NCI-H2196 treated with DMSO at 0.1 percent for 48 hours (cell line): ENCODE data around the gene CDYL2.

Experiments
- DNase-seq: peaks from one replicate; lab custom pipeline; 2025; ENCODE audit not compliant: unreplicated experiment; lab: John Stamatoyannopoulos, UW

Gene CDYL2

GRCh38 chr16:80631581-80631980 lies 172.8 kb downstream of the CDYL2 start:
- DNase-seq: no peak

DNA sequence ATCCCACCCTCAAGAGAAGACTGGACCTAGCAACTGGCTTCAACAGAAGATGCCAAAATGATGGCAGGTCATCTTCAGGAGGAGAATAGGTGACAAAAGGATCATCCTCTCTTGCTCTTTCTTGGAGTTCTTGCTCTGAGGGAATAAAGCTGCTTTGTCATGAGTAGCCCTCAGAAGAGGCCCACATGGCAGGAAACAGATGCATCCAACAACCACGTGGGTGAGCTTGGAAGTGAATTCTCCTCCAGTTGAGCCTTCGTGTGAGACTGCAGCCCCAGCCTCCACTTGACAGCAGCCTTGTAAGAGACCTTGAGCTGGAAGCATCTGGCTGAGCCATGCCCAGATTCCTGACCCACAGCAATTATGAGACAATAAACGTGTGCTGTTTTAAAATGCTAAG lies 176.1 kb downstream of the CDYL2 start:
- DNase-seq: no peak

DNA sequence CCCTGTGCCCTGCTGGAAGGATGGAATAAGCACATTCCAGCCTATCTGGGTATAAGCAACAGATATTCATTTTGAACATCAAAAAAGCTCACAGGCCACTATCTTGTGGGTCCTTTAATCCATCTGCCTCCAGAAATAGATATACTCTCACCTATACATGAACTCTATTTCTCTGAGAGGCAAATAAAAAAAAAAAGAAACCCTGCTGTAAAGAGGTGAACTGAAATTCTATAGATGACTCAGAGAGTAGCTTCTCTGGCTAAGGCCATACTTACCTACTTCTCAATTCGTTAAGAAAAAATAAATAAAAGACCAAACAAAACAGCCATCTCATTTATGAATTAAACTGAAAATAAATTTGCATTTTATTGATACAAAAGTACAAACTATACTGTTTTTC lies 177.3 kb downstream of the CDYL2 start:
- no peak for DNase-seq

DNA sequence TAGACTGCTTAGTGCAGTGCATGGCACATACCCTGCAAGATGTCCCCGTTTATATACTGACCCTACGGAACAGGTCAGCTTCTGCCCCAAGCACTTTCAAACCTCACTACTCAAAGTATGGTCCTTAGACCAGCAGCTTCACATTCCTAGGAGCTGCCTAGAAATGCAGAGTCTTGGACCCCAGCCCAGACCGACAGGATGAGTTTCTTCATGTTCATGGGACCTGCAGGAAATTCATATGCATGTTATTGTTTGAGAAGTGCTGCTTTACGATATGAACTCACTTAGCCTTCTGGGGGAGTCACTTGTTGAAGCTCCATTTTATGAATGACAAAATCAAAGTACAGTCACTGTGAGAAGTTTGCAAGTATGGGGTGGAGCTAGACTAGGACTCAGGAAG lies 181.0 kb downstream of the CDYL2 start:
- no peak for DNase-seq

DNA sequence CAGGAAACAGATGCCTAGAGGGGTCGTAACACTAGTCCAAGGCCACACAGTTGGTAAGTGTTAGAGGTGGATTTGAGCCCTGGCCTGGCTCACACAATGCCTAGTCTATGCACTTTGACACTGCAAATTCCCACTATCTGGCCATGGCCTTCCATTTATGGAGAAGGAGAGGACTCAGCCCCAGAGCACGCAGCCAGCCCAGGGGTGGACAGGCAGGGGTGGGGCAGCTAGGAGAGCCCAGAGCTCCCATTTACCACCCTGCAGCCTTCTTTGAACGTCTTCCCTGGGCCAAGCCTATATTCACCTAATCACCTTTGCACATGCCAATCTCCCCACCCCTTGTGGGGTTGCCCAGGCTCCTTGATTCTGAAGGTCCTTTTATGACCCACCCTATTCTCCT lies 182.4 kb downstream of the CDYL2 start:
- no peak for DNase-seq

GRCh38 chr16:80620736-80621605 lies 183.4 kb downstream of the CDYL2 start:
- DNase-seq: no peak

- no peak for DNase-seq
Measured at GRCh38 chr16:80619824-80620223, 184.6 kb downstream of the CDYL2 start.

GRCh38 chr16:80618862-80619648 lies 185.3 kb downstream of the CDYL2 start:
- no peak for DNase-seq

GRCh38 chr16:80616362-80616761 lies 188.0 kb downstream of the CDYL2 start:
- DNase-seq: no peak

DNA sequence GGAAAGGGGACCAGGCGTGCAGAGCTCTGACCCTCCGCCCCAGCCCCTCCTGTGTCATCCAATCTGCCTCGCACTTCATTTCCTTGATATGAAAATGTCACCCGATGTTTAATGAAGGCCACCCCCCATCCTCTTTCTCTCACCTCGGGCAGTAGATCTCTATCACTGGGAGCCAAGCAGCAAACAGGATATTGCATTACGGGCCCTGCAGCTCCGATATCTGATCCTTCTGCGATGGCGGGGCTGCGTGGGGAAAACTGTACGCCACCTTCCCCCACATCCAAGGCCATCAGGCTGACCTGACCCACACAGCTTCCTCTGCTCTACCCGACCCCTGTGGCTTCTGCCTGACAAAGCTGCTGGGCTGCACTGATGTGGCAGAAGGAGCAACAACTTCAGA lies 188.7 kb downstream of the CDYL2 start:
- no peak for DNase-seq

DNA sequence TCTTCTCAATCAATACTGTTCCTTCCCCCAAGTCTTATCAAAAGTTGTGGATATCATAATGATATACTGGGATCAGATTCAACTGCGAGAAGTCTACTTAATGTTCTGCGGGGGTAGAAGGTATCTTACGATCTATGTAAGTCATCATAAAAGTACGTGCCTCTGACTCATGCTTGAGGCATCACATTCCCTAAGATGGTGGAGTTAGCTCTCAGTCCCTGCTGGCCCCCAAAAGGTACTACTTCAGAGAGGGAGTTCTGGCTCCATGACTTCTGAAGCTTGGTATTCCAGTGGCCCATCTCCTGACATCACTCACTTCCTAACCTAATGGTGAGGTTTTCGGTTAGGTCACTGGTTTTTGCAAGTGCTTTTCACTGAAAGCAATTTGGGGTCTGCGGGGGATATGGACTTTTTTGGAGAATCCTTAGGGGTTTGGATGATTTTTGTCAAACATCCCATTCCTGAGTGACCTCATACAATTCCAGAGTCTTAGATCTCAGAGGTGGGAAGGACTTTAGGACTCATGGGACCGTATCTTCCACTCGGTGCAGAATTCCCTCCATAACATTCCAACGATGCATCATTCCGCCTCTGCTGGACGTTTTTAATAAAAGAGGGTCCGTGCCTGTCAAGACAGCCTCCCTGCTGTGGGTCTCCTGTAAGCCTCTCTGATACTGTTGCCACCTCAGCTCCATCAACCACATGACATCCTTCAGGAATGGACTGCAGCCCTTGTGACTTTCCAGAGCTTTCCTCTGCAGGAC lies 189.3 kb downstream of the CDYL2 start:
- DNase-seq: no peak

DNA sequence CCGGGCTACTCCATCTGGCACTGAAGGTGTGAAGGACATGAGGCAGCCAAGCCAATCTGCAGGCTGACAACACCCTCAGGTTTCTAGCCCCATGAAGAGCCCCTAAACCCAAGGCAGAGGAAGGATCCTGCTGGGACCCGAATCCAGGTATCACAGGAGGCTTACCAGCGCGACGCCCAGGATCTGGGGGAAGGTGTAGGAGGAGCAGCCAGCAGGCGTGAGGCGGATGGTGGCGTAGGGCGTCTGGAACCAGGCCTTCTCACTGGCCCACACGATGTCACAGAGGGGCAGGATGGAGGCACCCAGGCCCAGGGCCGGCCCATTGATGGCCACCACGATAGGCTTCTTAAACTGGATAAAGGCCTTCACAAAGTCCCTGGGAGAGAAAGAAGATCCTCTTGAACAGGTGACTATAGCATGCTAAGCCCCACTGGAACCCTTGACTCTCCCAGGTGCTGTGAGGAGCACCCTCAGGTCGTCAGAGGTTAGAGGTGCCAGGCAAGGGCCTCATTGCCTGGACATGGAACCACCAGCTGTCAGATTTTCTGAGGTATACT lies 191.9 kb downstream of the CDYL2 start:
- no peak for DNase-seq

- DNase-seq: no peak
Measured at GRCh38 chr16:80611930-80612327, 192.5 kb downstream of the CDYL2 start.

DNA sequence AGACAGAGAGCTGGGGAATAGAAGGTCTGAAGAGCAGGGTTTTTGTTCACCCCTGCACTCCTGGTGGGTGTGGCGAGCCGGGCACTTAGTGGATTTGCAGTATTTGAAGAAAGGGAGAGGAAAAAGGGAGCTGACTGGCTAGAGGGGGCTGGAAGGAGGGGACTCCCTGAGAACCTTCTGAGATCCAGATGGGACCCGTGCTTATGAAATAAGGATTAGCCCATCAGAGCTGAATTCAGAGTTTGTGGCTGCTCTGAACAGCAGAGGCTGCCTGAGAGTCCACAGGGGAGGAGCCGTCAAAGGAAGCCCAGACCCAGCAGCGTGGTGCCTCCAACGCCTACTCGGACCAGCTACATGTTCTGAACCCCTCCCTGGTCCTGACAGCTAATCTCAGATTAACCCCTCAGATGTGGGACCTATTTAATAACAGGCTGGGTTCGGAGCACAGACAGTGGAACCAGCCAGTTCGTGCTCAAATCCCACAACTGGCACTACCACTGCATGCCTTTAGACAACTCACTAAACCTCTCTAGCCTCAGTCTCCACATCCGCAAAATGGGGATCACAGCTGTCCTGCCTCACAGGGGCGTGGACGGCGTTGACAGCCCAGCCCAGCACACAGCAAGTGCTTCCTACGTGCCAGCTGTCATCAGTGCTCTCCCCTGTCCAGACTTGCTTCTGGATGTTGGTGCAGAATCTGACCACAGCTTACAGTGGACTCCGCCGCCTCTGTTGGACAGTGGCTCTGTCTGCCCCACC lies 193.0 kb downstream of the CDYL2 start:
- DNase-seq: no peak

DNA sequence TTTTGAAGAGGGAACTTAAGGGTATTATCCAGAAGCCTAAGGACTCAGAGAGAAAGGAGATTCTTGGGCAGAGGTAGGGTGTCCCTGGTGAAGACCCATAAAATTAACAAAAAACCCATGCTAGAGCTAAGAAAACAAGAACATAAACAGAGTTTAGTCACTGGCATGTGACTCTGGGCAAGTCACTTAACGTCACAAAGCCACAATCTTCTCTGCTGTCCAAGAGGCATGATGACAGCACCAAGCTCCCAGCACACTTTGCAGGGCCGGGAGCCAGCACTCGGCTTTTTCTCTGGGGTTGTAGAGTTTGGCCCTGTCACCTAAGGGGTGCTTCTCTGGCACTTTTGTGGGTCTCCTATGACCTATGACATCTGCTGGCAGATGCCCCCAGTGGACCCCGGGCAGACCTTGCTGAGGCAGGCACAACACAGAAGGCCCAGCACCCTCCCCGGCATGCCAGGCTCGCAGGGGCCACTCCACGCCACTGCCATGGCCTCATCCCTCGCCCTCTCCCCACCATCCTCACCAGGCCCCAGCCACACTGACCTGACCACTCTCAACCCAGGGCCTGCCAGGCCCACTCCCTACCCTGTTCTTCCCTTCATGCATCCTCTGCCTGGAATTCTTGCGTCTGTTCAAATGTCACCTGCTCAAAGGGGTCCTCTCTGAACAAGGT lies 193.8 kb downstream of the CDYL2 start:
- DNase-seq: no peak

- DNase-seq: no peak
Measured at GRCh38 chr16:80608946-80609345, 195.5 kb downstream of the CDYL2 start.

DNA sequence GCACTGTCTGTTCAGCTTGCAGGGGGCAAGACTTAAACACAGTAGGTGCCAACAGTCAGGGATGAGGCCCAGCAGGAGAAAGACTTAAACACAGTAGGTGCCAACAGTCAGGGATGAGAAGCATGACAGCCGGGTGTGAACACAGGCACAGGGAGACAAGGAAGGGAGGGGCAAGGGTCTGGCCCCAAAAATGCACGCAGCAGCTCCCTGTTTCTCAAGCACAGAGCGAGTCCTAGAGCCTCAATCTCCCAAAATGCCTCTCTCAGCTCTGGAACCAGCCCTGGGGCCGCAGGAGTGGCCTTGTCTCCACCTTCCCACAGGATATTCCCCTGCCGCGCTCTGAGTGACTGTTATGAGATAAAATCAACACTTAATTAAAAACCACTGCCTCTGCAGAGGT lies 197.2 kb downstream of the CDYL2 start:
- DNase-seq: no peak

DNA sequence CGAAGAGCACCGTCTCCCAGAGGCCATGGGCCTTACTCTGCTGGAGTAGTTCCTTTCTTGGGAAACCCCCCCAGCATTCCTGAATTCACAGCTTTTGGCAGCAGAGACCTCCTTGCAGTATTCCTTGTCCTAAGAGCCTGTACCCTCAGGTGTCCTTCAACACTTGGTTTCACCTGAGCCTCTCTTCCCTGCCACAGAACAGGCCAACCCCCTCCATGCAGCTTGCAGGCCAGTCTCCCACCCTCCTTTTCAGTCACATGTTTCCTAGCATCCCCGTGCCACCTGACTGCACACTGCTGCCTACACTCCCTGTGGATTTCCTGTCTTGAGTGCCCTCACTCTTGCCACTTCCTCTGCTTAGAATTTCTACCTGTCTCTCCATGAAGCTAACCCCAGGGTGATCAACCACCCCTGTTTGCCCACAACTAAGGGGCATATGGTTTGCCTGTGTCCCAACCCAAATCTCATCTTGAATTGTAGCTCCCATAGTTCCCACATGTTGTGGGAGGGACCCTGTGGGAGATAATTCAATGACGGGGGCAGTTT lies 198.1 kb downstream of the CDYL2 start:
- no peak for DNase-seq

GRCh38 chr16:80604600-80605355 lies 199.6 kb downstream of the CDYL2 start:
- DNase-seq: no peak
